Mesenchymal stem cell (in vitro differentiated cells and primary cell): ENCODE data around the gene CCDC14.
"Not testable (repeated sequence)": the region's sequence is repeated elsewhere in the genome, so short reads cannot be mapped to it uniquely, and the experiment has no call there.

Experiments
- DNase-seq: peaks from one replicate; pipeline ENCODE4 v3.0.0-alpha.2; 2013
- H2AFZ ChIP-seq: one replicate; pipeline ENCODE4 v1.6.1; 2013; ENCODE audit warnings: low read depth, mild to moderate bottlenecking, control low read depth, inconsistent platforms, low read length, moderate library complexity
- H2AK5ac ChIP-seq: 2 replicates; pipeline ENCODE4 v1.6.1; 2013; ENCODE audit warnings: low read length, moderate library complexity, mild to moderate bottlenecking, inconsistent platforms; ENCODE audit not compliant: severe bottlenecking
- H2BK120ac ChIP-seq: one replicate; pipeline ENCODE4 v1.6.1; 2013; ENCODE audit warnings: low read depth, mild to moderate bottlenecking, inconsistent platforms, low read length, moderate library complexity
- H2BK12ac ChIP-seq, 2 experiments: one replicate each; pipeline ENCODE4 v1.6.1; 2013; ENCODE audit warnings: inconsistent platforms in 2 of 2, low read length in 2 of 2, mild to moderate bottlenecking in 2 of 2, moderate library complexity in 2 of 2, control low read depth in 1 of 2
- H2BK15ac ChIP-seq: one replicate; pipeline ENCODE4 v1.6.1; 2013; ENCODE audit warnings: mild to moderate bottlenecking, low read depth, inconsistent platforms; ENCODE audit not compliant: poor library complexity, severe bottlenecking
- H2BK5ac ChIP-seq: 2 replicates; pipeline ENCODE4 v1.6.1; 2013; ENCODE audit warnings: low read depth, mild to moderate bottlenecking, low read length, control low read depth, inconsistent platforms; ENCODE audit not compliant: poor library complexity, severe bottlenecking
- H3K14ac ChIP-seq, 2 experiments: one replicate each; pipeline ENCODE4 v1.6.1; 2013; ENCODE audit warnings: inconsistent platforms in 2 of 2, low read length in 2 of 2, control low read depth in 1 of 2, mild to moderate bottlenecking in 1 of 2, moderate library complexity in 1 of 2
- H3K18ac ChIP-seq, 2 experiments: one replicate each; pipeline ENCODE4 v1.6.1; 2013; ENCODE audit warnings: inconsistent platforms in 2 of 2, low read length in 2 of 2, control low read depth in 1 of 2, low read depth in 1 of 2, mild to moderate bottlenecking in 1 of 2
- H3K23ac ChIP-seq, 2 experiments: one replicate each; pipeline ENCODE4 v1.6.1; 2013; ENCODE audit warnings: inconsistent platforms in 2 of 2, low read length in 2 of 2, mild to moderate bottlenecking in 2 of 2, moderate library complexity in 2 of 2, control low read depth in 1 of 2
- H3K27ac ChIP-seq: 2 replicates; pipeline ENCODE4 v1.5.1; 2013; ENCODE audit warnings: mild to moderate bottlenecking, moderate library complexity, low read length, control low read depth, inconsistent platforms; ENCODE audit not compliant: poor library complexity, severe bottlenecking
- H3K27me3 ChIP-seq, 2 experiments: 2 replicates each; pipeline versions ENCODE4 v1.6.1 to v1.7.0; 2013; ENCODE audit warnings: low read length in 2 of 2, mild to moderate bottlenecking in 2 of 2, moderate library complexity in 2 of 2, control low read depth in 1 of 2, inconsistent platforms in 1 of 2; ENCODE audit not compliant: control insufficient read depth in 1 of 2, insufficient read depth in 1 of 2
- H3K36me3 ChIP-seq, 2 experiments: 2 replicates each; pipeline versions ENCODE4 v1.6.1 to v1.7.0; 2013; ENCODE audit warnings: low read length in 2 of 2, control low read depth in 1 of 2, inconsistent platforms in 1 of 2, low read depth in 1 of 2, mild to moderate bottlenecking in 1 of 2; ENCODE audit not compliant: insufficient read depth in 2 of 2, control insufficient read depth in 1 of 2
- H3K4ac ChIP-seq, 2 experiments: one replicate each; pipeline ENCODE4 v1.6.1; 2013; ENCODE audit warnings: inconsistent platforms in 2 of 2, low read length in 2 of 2, mild to moderate bottlenecking in 2 of 2, moderate library complexity in 2 of 2, control low read depth in 1 of 2, low read depth in 1 of 2
- H3K4me1 ChIP-seq: 2 replicates; pipeline ENCODE4 v1.6.1; 2013; ENCODE audit warnings: low read depth, low read length, control low read depth; ENCODE audit not compliant: control insufficient read depth, insufficient read depth
- H3K4me2 ChIP-seq: 2 replicates; pipeline ENCODE4 v1.6.1; 2013; ENCODE audit warnings: low read length, mild to moderate bottlenecking, inconsistent platforms; ENCODE audit not compliant: poor library complexity, severe bottlenecking
- H3K4me3 ChIP-seq, 2 experiments: 2 replicates each; pipeline versions ENCODE4 v1.5.1 to v1.7.0; 2013; ENCODE audit warnings: low read length in 2 of 2, mild to moderate bottlenecking in 2 of 2, control low read depth in 1 of 2, low read depth in 1 of 2; ENCODE audit not compliant: insufficient read depth in 1 of 2
- H3K79me1 ChIP-seq: replicated peaks from 2 replicates; pipeline ENCODE4 v1.6.1; 2013; ENCODE audit warnings: mild to moderate bottlenecking, control low read depth, low read length, inconsistent platforms; ENCODE audit not compliant: poor library complexity, severe bottlenecking
- H3K9ac ChIP-seq: 2 replicates; pipeline ENCODE4 v1.7.0; 2013; ENCODE audit warnings: mild to moderate bottlenecking, low read length, moderate library complexity
- H3K9me3 ChIP-seq: 2 replicates; pipeline ENCODE4 v1.7.0; 2013; ENCODE audit warnings: mild to moderate bottlenecking, low read length; ENCODE audit not compliant: control insufficient read depth
- H4K8ac ChIP-seq: one replicate; pipeline ENCODE4 v1.6.1; 2013; ENCODE audit warnings: inconsistent platforms, mild to moderate bottlenecking, low read length, moderate library complexity
- H4K91ac ChIP-seq: one replicate; pipeline ENCODE4 v1.6.1; 2013; ENCODE audit warnings: mild to moderate bottlenecking, low read length, inconsistent platforms
- WGBS: methylation state at CpG from one replicate; pipeline ENCODE4 v1.1.7; 2013; ENCODE audit warnings: mixed read lengths; 5-methylcytosine and 5-hydroxymethylcytosine counted together

CCDC14 gene

DNA sequence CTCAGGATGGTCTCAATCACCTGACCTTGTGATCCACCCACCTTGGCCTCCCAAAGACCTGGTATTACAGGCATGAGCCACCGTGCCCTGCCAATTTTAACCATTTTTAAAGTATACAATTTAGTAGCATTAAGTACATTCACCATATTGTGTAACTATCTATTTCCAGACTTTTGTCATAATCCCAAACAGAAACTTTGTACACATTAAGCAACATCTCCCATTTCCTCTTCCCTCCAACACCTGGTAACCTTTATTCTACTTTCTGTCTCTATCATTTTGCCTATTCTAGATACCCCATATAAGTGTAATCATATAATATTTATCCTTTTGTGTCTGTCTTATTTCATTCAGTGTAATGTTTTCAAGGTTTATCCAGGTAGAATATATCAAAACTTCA, 68.0 kb downstream of the CCDC14 start:
- Histone ChIP-seq H3K14ac (no peak overlapping the region), H3K4me2 (no peak overlapping the region), H2AK5ac (no peak overlapping the region), H3K27ac (no peak overlapping the region), H2BK120ac (no peak overlapping the region), H3K36me3 (no peaks in the 10 kb centered on the region), H3K4me1 (no peaks in the 10 kb centered on the region), H3K4ac (no peak overlapping the region), H3K9me3 (no peaks in the 10 kb centered on the region), H3K79me1 (no peaks in the 10 kb centered on the region), H4K91ac (no peak overlapping the region), H2AFZ (no peak overlapping the region), H3K4me3 (no peak overlapping the region), H2BK5ac (no peak overlapping the region), H3K9ac (no peak overlapping the region), H3K23ac (no peak overlapping the region), H2BK15ac (no peak overlapping the region), H3K27me3 (no peaks in the 10 kb centered on the region), H2BK12ac (no peak overlapping the region), H3K18ac (no peak overlapping the region), H4K8ac (no peak overlapping the region)
- WGBS: 100% methylated on average over 1 of the region's 1 CpG
- no peak for DNase-seq

DNA sequence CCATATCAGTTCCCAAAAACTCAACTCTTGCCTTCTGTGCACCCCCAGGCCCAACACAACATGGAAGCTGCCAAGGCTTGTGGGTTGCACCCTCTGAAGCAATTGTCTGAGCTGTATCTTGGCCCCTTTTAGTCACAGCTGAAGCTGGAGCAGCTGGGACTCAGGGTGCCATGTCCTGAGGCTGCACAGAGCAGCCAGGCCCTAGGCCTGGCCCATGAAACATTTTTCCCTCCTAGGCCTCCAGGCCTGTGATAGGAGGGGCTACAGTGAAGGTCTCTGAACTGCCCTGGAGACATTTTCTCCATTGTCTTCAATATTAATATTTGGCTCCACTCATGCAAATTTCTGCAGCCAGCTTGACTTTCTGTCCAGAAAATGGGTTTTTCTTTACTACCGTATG, 68.8 kb downstream of the CCDC14 start:
- H3K4me2 ChIP-seq: no peak overlapping the region
- no peak overlapping the region for H2BK12ac ChIP-seq
- H3K9me3 ChIP-seq: no peaks in the 10 kb centered on the region
- no peaks in the 10 kb centered on the region for H3K79me1 ChIP-seq
- no peak overlapping the region for H4K91ac ChIP-seq
- no peak overlapping the region for H3K23ac ChIP-seq
- no peaks in the 10 kb centered on the region for H3K27me3 ChIP-seq
- no peak overlapping the region for H2AFZ ChIP-seq
- no peak overlapping the region for H2BK120ac ChIP-seq
- no peak overlapping the region for H2AK5ac ChIP-seq
- H3K4me1 ChIP-seq: no peaks in the 10 kb centered on the region
- no peak overlapping the region for H3K4ac ChIP-seq
- 0% methylated on average over 1 of the region's 1 CpG for WGBS
- H4K8ac ChIP-seq: no peak overlapping the region
- H3K27ac ChIP-seq: no peak overlapping the region
- no peak overlapping the region for H2BK15ac ChIP-seq
- H3K18ac ChIP-seq: no peak overlapping the region
- no peak overlapping the region for H2BK5ac ChIP-seq
- no peak overlapping the region for H3K9ac ChIP-seq
- H3K14ac ChIP-seq: no peak overlapping the region
- H3K36me3 ChIP-seq: no peaks in the 10 kb centered on the region
- H3K4me3 ChIP-seq: no peak overlapping the region
- no peak for DNase-seq

DNA sequence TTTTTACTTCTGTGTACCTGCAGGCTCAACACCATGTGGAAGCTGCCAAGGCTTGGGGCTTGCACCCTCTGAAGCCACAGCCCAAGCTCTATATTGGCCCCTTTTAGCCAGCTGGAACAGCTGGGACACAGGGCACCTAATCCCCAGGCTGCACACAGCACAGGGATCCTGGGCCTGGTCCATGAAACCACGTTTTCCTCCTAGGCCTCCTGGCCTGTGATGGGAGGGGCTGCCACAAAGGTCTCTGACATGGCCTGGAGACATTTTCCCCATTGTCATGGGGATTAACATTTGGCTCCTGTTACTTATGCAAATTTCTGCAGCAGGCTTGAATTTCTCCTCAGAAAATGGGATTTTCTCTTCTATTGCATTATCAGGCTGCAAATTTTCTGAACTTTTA, 70.0 kb downstream of the CCDC14 start:
- H4K8ac ChIP-seq, H3K9me3 ChIP-seq, H2BK12ac ChIP-seq, H3K4me1 ChIP-seq, H3K27me3 ChIP-seq, H3K27ac ChIP-seq, H3K9ac ChIP-seq, H2BK5ac ChIP-seq, H3K14ac ChIP-seq, H2BK15ac ChIP-seq, H2AFZ ChIP-seq, H3K4ac ChIP-seq, DNase-seq, H3K4me2 ChIP-seq, H3K18ac ChIP-seq, H3K4me3 ChIP-seq, H3K36me3 ChIP-seq, H2AK5ac ChIP-seq, H3K79me1 ChIP-seq, H2BK120ac ChIP-seq, H4K91ac ChIP-seq, H3K23ac ChIP-seq: not testable (repeated sequence)
- 31% methylated on average over 1 of the region's 1 CpG for WGBS

DNA sequence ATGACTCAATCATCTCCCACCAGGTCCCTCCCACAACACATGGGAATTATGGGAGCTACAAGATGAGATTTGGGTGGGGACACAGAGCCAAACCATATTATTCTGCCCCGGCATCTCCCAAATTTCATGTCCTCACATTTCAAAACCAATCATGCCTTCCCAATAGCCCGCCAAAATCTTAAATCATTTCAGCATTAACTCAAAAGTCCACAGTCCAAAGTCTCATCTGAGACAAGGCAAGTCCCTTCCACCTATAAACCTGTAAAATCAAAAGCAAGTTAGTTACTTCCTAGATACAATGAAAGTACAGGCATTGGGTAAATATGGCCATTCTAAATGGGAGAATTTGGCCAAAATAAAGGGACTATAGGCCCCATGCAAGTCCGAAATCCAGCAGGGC, 70.9 kb downstream of the CCDC14 start:
- not testable (repeated sequence) for H4K91ac ChIP-seq, H3K4me1 ChIP-seq, H3K9ac ChIP-seq, H2BK12ac ChIP-seq, H3K27me3 ChIP-seq, H2BK15ac ChIP-seq, H2AK5ac ChIP-seq, H2AFZ ChIP-seq, DNase-seq, H3K27ac ChIP-seq, H3K79me1 ChIP-seq, H3K4me2 ChIP-seq, H3K9me3 ChIP-seq, H2BK5ac ChIP-seq, H3K18ac ChIP-seq, H4K8ac ChIP-seq, H2BK120ac ChIP-seq, H3K4ac ChIP-seq, H3K14ac ChIP-seq, H3K36me3 ChIP-seq, H3K4me3 ChIP-seq, H3K23ac ChIP-seq
- WGBS: 86% methylated on average over 2 of the region's 3 CpGs
